SK-N-MC (cell line): Measurements from ENCODE around the gene ZMYM2.

Experiments used
- EZH2 ChIP-seq: fragments of 200-600 bp; sonication (generic); IDR thresholded peaks from one replicate; pipeline ENCODE4 v1.6.1; 2017; ENCODE audit warnings: antibody characterized with exemption
- FOXP2 ChIP-seq: optimal IDR thresholded peaks from 2 replicates; pipeline ENCODE3; 2011; ENCODE audit warnings: mild to moderate bottlenecking, moderate library complexity; ENCODE audit not compliant: insufficient read depth; ENCODE audit errors: extremely low read length, control extremely low read depth

- TF ChIP-seq EZH2, result no peak
- TF ChIP-seq FOXP2, result no peak
Observed at GRCh38 chr13:20057214-20057613, 98.7 kb downstream of the ZMYM2 start.
